SK-N-SH (cell line): Measurements from ENCODE around the gene ELAC1. TPM values are rescaled to one million over a fixed set of nuclear protein-coding genes. Genes with fewer than 3 reads are reported as not detected.

Source experiments
- CTCF ChIA-PET: fragments of 300-600, 350-600 bp; formaldehyde crosslinking; extraction: SDS; loops from one replicate; lab custom pipeline; 2021; lab: Yijun Ruan, JAX
- POLR2A ChIA-PET: fragments of 350-600 bp; sonication (Branson Sonifier 250); formaldehyde crosslinking; extraction: SDS; loops from one replicate; lab custom pipeline; 2020; ENCODE audit warnings: antibody characterized with exemption, inconsistent platforms; lab: Yijun Ruan, JAX
- DNase-seq: peaks from one replicate; pipeline ENCODE4 v3.0.0; 2012
- H2AFZ ChIP-seq: fragments of 200-600 bp; sonication (generic); 2 replicates; pipeline ENCODE4 v1.8.1; 2016; ENCODE audit warnings: antibody characterized with exemption, mild to moderate bottlenecking, low read depth
- H3F3A ChIP-seq: fragments of 200-600 bp; sonication (generic); replicated peaks from 2 replicates; pipeline ENCODE3; 2016; ENCODE audit warnings: antibody characterized with exemption, mild to moderate bottlenecking; ENCODE audit not compliant: insufficient read depth
- H3K27ac ChIP-seq, 2 experiments: fragments of 200-500 bp in 1 of 2; fragments of 200-600 bp in 1 of 2; sonication (Bioruptor generic) in 1 of 2; sonication (generic), shearing (Covaris generic) in 1 of 2; 2 replicates each; pipeline versions ENCODE4 v1.5.1 to v1.6.1; 2014 to 2016; ENCODE audit warnings: low read depth in 2 of 2, inconsistent platforms in 1 of 2, low read length in 1 of 2, mild to moderate bottlenecking in 1 of 2, mixed read lengths in 1 of 2
- H3K27me3 ChIP-seq: fragments of 200-600 bp; sonication (generic), shearing (Covaris generic); 2 replicates; pipeline ENCODE4 v1.6.1; 2016; ENCODE audit warnings: mixed run types; ENCODE audit not compliant: insufficient read depth
- H3K36me3 ChIP-seq, 2 experiments: fragments of 200-500 bp in 1 of 2; fragments of 200-600 bp in 1 of 2; sonication (Bioruptor generic) in 1 of 2; sonication (generic) in 1 of 2; replicated peaks in 1 of 2; 2 replicates each; pipeline versions ENCODE3 to v1.5.1; 2014 to 2016; ENCODE audit warnings: low read length in 1 of 2, mild to moderate bottlenecking in 1 of 2; ENCODE audit not compliant: insufficient read depth in 2 of 2, control insufficient read depth in 1 of 2
- H3K4me1 ChIP-seq, 2 experiments: fragments of 200-500 bp in 1 of 2; fragments of 200-600 bp in 1 of 2; sonication (Bioruptor generic) in 1 of 2; sonication (generic), shearing (Covaris generic) in 1 of 2; 2 replicates each; pipeline versions ENCODE4 v1.5.1 to v1.6.1; 2014 to 2016; ENCODE audit warnings: low read depth in 1 of 2, low read length in 1 of 2, mixed run types in 1 of 2; ENCODE audit not compliant: insufficient read depth in 2 of 2, control insufficient read depth in 1 of 2
- H3K4me2 ChIP-seq: fragments of 200-600 bp; sonication (generic), shearing (Covaris generic); 2 replicates; pipeline ENCODE4 v1.6.1; 2017; ENCODE audit warnings: mixed run types
- H3K4me3 ChIP-seq, 2 experiments: fragments of 200-500 bp in 1 of 2; fragments of 200-600 bp in 1 of 2; sonication (Bioruptor generic) in 1 of 2; sonication (generic), shearing (Covaris generic) in 1 of 2; 2 replicates each; pipeline versions ENCODE4 v1.5.1 to v1.8.1; 2014 to 2016; ENCODE audit warnings: low read depth in 2 of 2, inconsistent platforms in 1 of 2, low read length in 1 of 2, mild to moderate bottlenecking in 1 of 2, mixed read lengths in 1 of 2, moderate library complexity in 1 of 2
- H3K79me2 ChIP-seq: fragments of 200-600 bp; sonication (generic); 2 replicates; pipeline ENCODE4 v1.8.1; 2017; ENCODE audit warnings: mild to moderate bottlenecking; ENCODE audit not compliant: insufficient read depth
- H3K9ac ChIP-seq: fragments of 200-600 bp; sonication (generic); 2 replicates; pipeline ENCODE4 v1.6.1; 2017; ENCODE audit warnings: mixed run types
- H3K9me2 ChIP-seq: fragments of 200-600 bp; sonication (generic); 2 replicates; pipeline ENCODE4 v1.6.1; 2017; ENCODE audit warnings: mixed run types
- H3K9me3 ChIP-seq: fragments of 200-600 bp; sonication (generic); 2 replicates; pipeline ENCODE4 v1.6.1; 2017; ENCODE audit warnings: mixed run types, mild to moderate bottlenecking, moderate library complexity
- H4K20me1 ChIP-seq: fragments of 200-600 bp; sonication (generic); 2 replicates; pipeline ENCODE4 v1.6.1; 2017; ENCODE audit warnings: mild to moderate bottlenecking, mixed run types; ENCODE audit not compliant: insufficient read depth
- FOSL2 ChIP-seq: IDR thresholded peaks from 2 replicates; pipeline ENCODE4 v1.4.0; 2012; ENCODE audit warnings: low read depth, mild to moderate bottlenecking, moderate library complexity, borderline replicate concordance
- FOXJ3 ChIP-seq: sonication (generic); formaldehyde crosslinking; IDR thresholded peaks from 2 replicates; pipeline ENCODE4 v1.5.1; 2020; ENCODE audit warnings: mild to moderate bottlenecking, missing genetic modification reagents
- GABPA ChIP-seq: IDR thresholded peaks from 2 replicates; pipeline ENCODE4 v1.4.0; 2012; ENCODE audit warnings: low read depth, mild to moderate bottlenecking
- MAX ChIP-seq: IDR thresholded peaks from 2 replicates; pipeline ENCODE4 v1.4.0; 2012; ENCODE audit warnings: low read depth
- RCOR1 ChIP-seq: fragments of 150-350 bp; IDR thresholded peaks from 2 replicates; pipeline ENCODE4 v1.6.1; 2017; ENCODE audit warnings: antibody characterized with exemption, low read length
- RXRA ChIP-seq: IDR thresholded peaks from 2 replicates; pipeline ENCODE4 v1.4.0; 2012; ENCODE audit warnings: low read depth, mild to moderate bottlenecking, borderline replicate concordance
- SMC3 ChIP-seq: IDR thresholded peaks from 2 replicates; pipeline ENCODE4 v1.6.1; 2012; ENCODE audit warnings: low read depth, low read length, improper control_type of control experiment
- USF1 ChIP-seq: IDR thresholded peaks from 2 replicates; pipeline ENCODE4 v1.4.0; 2012; ENCODE audit warnings: low read depth, borderline replicate concordance
- USF2 ChIP-seq: fragments of 150-350 bp; IDR thresholded peaks from 2 replicates; pipeline ENCODE4 v1.6.1; 2017; ENCODE audit warnings: antibody characterized with exemption, low read length, low read depth, borderline replicate concordance
- YY1 ChIP-seq: IDR thresholded peaks from 2 replicates; pipeline ENCODE4 v1.4.0; 2012; ENCODE audit warnings: low read depth, mild to moderate bottlenecking
- WGBS: methylation state at CpG from one replicate; pipeline ENCODE4 v1.1.6; 2017; ENCODE audit warnings: low lambda C conversion rate; 5-methylcytosine and 5-hydroxymethylcytosine counted together
- polyA plus RNA-seq, 3 experiments: library from polyadenylated mRNA; depleted of rRNA; stranded (reverse); fragments of >200 nt; gene quantifications; 2 replicates each; pipeline ENCODE4 v1.2.3, GENCODE V29; 2012
- TF ChIP-seq, protein P1 (sequence below): IDR thresholded peaks from 2 replicates; pipeline ENCODE4 v1.6.1; 2012; ENCODE audit warnings: mild to moderate bottlenecking, low read depth, low read length, moderate library complexity
- TF ChIP-seq, protein P2 (sequence below): IDR thresholded peaks from 2 replicates; pipeline ENCODE4 v1.4.0; 2012; ENCODE audit warnings: low read depth, borderline replicate concordance
- TF ChIP-seq, protein P3 (sequence below): IDR thresholded peaks from 2 replicates; pipeline ENCODE4; 2012
- TF ChIP-seq, protein P4 (sequence below): fragments of 200-600 bp; sonication (generic); IDR thresholded peaks from 2 replicates; pipeline ENCODE4 v1.6.1; 2017; ENCODE audit warnings: antibody characterized with exemption, mild to moderate bottlenecking, moderate library complexity

The ELAC1 gene
- polyA plus RNA-seq, 1 of the 3 experiments (the other 2 are of a cell fraction), result 10.8 TPM

GRCh38 chr18:50947899-50948298, 19.9 kb upstream of the ELAC1 start (continued):
- TF ChIP-seq, protein P1, sequence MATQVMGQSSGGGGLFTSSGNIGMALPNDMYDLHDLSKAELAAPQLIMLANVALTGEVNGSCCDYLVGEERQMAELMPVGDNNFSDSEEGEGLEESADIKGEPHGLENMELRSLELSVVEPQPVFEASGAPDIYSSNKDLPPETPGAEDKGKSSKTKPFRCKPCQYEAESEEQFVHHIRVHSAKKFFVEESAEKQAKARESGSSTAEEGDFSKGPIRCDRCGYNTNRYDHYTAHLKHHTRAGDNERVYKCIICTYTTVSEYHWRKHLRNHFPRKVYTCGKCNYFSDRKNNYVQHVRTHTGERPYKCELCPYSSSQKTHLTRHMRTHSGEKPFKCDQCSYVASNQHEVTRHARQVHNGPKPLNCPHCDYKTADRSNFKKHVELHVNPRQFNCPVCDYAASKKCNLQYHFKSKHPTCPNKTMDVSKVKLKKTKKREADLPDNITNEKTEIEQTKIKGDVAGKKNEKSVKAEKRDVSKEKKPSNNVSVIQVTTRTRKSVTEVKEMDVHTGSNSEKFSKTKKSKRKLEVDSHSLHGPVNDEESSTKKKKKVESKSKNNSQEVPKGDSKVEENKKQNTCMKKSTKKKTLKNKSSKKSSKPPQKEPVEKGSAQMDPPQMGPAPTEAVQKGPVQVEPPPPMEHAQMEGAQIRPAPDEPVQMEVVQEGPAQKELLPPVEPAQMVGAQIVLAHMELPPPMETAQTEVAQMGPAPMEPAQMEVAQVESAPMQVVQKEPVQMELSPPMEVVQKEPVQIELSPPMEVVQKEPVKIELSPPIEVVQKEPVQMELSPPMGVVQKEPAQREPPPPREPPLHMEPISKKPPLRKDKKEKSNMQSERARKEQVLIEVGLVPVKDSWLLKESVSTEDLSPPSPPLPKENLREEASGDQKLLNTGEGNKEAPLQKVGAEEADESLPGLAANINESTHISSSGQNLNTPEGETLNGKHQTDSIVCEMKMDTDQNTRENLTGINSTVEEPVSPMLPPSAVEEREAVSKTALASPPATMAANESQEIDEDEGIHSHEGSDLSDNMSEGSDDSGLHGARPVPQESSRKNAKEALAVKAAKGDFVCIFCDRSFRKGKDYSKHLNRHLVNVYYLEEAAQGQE, result no peak
- TF ChIP-seq, protein P2, sequence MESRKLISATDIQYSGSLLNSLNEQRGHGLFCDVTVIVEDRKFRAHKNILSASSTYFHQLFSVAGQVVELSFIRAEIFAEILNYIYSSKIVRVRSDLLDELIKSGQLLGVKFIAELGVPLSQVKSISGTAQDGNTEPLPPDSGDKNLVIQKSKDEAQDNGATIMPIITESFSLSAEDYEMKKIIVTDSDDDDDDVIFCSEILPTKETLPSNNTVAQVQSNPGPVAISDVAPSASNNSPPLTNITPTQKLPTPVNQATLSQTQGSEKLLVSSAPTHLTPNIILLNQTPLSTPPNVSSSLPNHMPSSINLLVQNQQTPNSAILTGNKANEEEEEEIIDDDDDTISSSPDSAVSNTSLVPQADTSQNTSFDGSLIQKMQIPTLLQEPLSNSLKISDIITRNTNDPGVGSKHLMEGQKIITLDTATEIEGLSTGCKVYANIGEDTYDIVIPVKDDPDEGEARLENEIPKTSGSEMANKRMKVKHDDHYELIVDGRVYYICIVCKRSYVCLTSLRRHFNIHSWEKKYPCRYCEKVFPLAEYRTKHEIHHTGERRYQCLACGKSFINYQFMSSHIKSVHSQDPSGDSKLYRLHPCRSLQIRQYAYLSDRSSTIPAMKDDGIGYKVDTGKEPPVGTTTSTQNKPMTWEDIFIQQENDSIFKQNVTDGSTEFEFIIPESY, result no peak
- TF ChIP-seq GABPA (no peak), FOSL2 (peak; percentile 66; the same call in 1 of the 2 replicates), USF2 (no peak), RXRA (no peak), RCOR1 (no peak), FOXJ3 (CRISPR knock-in tag) (no peak), YY1 (no peak), SMC3 (no peak)
- TF ChIP-seq, protein P3, sequence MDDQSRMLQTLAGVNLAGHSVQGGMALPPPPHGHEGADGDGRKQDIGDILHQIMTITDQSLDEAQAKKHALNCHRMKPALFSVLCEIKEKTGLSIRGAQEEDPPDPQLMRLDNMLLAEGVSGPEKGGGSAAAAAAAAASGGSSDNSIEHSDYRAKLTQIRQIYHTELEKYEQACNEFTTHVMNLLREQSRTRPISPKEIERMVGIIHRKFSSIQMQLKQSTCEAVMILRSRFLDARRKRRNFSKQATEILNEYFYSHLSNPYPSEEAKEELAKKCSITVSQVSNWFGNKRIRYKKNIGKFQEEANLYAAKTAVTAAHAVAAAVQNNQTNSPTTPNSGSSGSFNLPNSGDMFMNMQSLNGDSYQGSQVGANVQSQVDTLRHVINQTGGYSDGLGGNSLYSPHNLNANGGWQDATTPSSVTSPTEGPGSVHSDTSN, result peak; percentile 11; the same call in 1 of the 2 replicates

DNA sequence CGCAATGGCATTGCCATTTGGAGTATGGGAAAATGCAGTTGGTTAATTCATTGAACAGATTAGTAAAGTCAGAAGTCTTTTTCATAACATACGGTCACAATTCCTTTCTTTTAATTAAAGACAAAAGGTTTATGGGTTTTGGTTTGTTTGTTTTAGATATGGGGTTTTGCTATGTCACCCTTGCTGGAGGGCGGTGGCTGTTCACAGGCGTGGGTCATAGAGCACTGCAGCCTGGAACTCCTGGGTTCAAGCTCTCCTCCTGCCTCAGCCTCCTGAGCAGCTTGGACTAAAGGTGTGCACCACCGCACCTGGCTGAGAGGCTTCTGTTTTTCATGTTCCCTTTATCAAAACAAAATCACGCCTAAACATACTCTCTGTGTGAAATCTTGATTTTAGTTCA, 18.7 kb upstream of the ELAC1 start:
- CTCF ChIA-PET, result no interaction called here
- Histone ChIP-seq H3K9me2 (no peaks in the 10 kb centered on the region), H3K36me3 (peaks cover 6 to 14% of the 10 kb centered on the region in 2 experiments), H3K4me2 (no peak overlapping the region), H3K4me1 (no peaks in the 10 kb centered on the region), H3K27ac (no peak overlapping the region), H3K27me3 (no peaks in the 10 kb centered on the region), H3K9me3 (no peaks in the 10 kb centered on the region), H3K9ac (no peak overlapping the region), H4K20me1 (no peaks in the 10 kb centered on the region), H2AFZ (no peak overlapping the region), H3K79me2 (no peaks in the 10 kb centered on the region), H3F3A (peaks cover 10% of the 10 kb centered on the region), H3K4me3 (no peak overlapping the region)
- no peak for TF ChIP-seq USF1
- TF ChIP-seq, protein P4, sequence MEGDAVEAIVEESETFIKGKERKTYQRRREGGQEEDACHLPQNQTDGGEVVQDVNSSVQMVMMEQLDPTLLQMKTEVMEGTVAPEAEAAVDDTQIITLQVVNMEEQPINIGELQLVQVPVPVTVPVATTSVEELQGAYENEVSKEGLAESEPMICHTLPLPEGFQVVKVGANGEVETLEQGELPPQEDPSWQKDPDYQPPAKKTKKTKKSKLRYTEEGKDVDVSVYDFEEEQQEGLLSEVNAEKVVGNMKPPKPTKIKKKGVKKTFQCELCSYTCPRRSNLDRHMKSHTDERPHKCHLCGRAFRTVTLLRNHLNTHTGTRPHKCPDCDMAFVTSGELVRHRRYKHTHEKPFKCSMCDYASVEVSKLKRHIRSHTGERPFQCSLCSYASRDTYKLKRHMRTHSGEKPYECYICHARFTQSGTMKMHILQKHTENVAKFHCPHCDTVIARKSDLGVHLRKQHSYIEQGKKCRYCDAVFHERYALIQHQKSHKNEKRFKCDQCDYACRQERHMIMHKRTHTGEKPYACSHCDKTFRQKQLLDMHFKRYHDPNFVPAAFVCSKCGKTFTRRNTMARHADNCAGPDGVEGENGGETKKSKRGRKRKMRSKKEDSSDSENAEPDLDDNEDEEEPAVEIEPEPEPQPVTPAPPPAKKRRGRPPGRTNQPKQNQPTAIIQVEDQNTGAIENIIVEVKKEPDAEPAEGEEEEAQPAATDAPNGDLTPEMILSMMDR, result no peak
- no peak for TF ChIP-seq MAX
- 97% methylated on average over 6 of the region's 6 CpGs for WGBS
- no peak for DNase-seq
- POLR2A ChIA-PET, result no interaction called here
